LNCAP (cell line): ENCODE measurements around the gene WDFY2.

Source experiments
- CTCF ChIP-seq: fragments of 450-650 bp; IDR thresholded peaks from 2 replicates; pipeline ENCODE4 v1.5.1; 2017; ENCODE audit warnings: mild to moderate bottlenecking

The WDFY2 gene

GRCh38 chr13:51599444-51600176 is 15.3 kb downstream of the WDFY2 start:
- TF ChIP-seq CTCF: no peak

- no peak for TF ChIP-seq CTCF
Measured at GRCh38 chr13:51600703-51601102, 16.4 kb downstream of the WDFY2 start.

GRCh38 chr13:51601601-51602565 is 17.6 kb downstream of the WDFY2 start:
- TF ChIP-seq CTCF: no peak

- TF ChIP-seq CTCF: no peak
Measured at GRCh38 chr13:51603716-51604115, 19.5 kb downstream of the WDFY2 start.

- TF ChIP-seq CTCF: no peak
Measured at GRCh38 chr13:51605698-51606097, 21.4 kb downstream of the WDFY2 start.

GRCh38 chr13:51607165-51607564 is 22.9 kb downstream of the WDFY2 start:
- no peak for TF ChIP-seq CTCF

- TF ChIP-seq CTCF: no peak
Measured at GRCh38 chr13:51608857-51609406, 24.7 kb downstream of the WDFY2 start.
